GM10266 (cell line): ENCODE results near the gene PRSS53.

Experiments
- DNase-seq: peaks from one replicate; pipeline ENCODE4 v3.0.0; 2012; ENCODE audit errors: extremely low spot score
- CTCF ChIP-seq: IDR thresholded peaks from 2 replicates; pipeline ENCODE4 v1.5.1; 2012; ENCODE audit warnings: mild to moderate bottlenecking, low read depth; ENCODE audit not compliant: control insufficient read depth, insufficient read depth; ENCODE audit errors: missing control alignments

Gene PRSS53

DNA sequence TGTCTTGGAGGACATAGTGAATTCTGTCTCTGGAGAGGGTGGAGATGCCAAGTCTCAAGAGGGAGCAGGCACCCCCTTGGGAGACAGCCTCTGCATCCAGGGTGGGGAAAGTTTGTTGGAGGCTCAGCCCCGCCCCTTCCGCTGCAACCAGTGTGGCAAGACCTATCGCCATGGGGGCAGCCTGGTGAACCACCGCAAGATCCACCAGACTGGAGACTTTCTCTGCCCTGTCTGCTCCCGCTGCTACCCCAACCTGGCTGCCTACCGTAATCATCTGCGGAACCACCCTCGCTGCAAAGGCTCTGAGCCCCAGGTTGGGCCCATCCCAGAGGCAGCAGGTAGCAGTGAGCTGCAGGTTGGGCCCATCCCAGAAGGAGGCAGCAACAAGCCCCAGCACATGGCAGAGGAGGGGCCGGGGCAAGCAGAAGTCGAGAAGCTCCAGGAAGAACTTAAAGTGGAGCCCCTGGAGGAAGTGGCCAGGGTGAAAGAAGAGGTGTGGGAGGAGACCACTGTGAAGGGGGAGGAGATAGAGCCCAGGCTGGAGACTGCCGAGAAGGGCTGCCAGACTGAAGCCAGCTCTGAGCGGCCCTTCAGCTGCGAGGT, 9.3 kb downstream of the PRSS53 start:
- no peak for DNase-seq
- no peak for TF ChIP-seq CTCF

GRCh38 chr16:31078597-31079341, 10.0 kb downstream of the PRSS53 start:
- no peak for DNase-seq
- TF ChIP-seq CTCF, result no peak

DNA sequence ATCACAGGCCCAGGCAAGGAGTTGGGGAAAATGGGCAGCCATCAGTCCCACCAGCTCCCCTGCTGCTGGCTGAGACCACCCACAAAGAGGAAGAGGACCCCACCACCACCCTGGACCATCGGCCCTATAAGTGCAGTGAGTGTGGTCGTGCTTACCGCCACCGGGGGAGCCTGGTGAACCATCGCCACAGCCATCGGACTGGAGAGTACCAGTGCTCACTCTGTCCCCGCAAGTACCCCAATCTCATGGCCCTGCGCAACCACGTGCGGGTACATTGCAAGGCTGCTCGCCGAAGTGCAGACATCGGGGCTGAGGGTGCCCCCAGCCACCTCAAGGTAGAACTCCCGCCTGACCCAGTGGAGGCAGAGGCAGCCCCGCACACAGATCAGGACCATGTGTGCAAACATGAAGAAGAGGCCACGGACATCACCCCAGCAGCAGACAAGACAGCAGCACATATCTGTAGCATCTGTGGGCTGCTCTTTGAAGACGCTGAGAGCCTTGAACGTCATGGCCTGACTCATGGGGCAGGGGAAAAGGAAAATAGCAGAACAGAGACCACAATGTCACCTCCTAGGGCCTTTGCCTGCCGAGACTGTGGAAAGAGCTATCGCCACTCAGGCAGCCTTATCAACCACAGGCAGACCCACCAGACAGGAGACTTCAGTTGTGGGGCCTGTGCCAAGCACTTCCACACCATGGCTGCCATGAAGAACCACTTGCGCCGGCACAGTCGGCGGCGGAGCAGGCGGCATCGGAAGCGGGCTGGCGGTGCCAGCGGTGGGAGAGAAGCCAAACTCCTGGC, 10.9 kb downstream of the PRSS53 start:
- no peak for DNase-seq
- TF ChIP-seq CTCF, result no peak

DNA sequence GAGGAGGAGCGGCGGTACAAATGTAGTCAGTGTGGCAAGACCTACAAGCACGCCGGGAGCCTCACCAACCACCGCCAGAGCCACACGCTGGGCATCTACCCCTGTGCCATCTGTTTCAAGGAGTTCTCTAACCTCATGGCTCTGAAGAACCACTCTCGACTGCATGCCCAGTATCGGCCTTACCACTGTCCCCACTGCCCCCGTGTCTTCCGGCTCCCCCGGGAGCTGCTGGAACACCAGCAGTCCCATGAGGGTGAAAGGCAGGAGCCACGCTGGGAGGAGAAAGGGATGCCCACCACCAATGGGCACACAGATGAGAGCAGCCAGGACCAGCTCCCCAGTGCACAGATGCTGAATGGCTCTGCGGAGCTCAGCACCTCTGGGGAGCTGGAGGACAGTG, 11.7 kb downstream of the PRSS53 start:
- DNase-seq, result no peak
- no peak for TF ChIP-seq CTCF

DNA sequence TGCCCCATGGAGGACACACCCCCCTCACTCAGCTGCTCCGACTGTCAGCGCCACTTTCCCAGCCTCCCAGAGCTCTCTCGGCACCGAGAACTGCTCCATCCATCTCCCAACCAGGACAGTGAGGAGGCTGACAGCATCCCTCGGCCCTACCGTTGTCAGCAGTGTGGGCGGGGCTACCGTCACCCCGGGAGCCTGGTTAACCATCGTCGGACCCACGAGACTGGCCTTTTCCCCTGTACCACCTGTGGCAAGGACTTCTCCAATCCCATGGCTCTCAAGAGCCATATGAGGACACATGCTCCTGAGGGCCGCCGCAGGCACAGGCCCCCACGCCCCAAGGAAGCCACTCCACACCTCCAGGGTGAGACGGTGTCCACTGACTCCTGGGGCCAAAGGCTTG, 12.4 kb downstream of the PRSS53 start:
- no peak for TF ChIP-seq CTCF
- no peak for DNase-seq

- DNase-seq, result no peak
- no peak for TF ChIP-seq CTCF
These were observed 13.9 kb downstream of the PRSS53 start for GRCh38 chr16:31074814-31075183.

DNA sequence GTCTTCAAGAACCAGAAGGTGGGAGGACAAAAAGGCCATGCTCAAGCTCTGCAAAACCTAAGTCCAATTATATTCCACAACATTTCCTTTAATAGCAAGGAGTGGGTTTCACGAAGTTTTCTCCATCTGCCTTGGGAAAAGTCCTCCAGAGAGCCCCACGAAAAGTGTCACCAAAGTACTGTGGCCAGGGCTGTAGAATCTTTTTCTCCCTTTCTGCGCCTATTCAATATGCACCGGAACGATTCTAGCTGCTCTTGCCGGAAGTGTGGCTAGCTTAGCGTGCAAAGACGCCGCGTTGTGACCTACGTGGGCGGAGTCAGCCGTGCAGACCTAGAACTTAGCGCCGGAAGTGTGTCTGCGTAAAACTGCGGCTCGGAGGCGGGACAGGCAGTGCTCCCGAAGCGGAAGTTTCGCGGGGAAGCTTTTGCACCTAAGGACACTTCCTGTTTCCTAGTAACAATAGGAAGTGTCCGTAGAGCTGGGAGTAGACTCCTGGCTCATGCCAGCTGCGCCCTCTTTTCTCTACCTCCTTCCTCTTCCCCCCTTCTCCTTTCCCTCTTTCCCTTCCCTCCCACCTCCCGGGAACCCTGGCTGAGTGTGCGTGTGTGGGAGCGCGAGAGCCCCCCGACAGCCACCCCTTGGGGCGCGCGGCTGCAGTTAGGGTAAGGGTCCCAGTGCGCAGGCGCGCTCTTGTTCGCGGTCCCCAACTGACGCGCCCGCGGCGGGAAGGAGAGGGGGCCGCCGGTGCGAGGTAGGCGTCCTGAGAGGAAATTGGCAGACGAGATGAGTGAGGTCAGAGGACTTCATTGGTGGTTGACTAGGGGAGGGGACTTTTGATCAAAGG, 14.6 kb downstream of the PRSS53 start, which contains the start of the genes ZNF646 and ZNF668:
Gene ZNF646 (plus strand): TSS at position 453 of the 844 bp plus-strand sequence. CDS start 1,903 bp downstream, outside the sequence.
Gene ZNF668 (minus strand): TSS at position 271 of the 844 bp plus-strand sequence. CDS start 9,781 bp downstream, outside the sequence.
- no peak for TF ChIP-seq CTCF
- DNase-seq, result peak; percentile 98
